Vagina (tissue), 2 donors: ENCODE measurements around the gene RAD51AP1.

Experiments
- CTCF ChIP-seq, 3 experiments: fragments of 450-650 bp in 2 of 3; fragments of 200-600 bp in 1 of 3; sonication (generic) in 1 of 3; IDR thresholded peaks; one replicate each; pipeline ENCODE4 v1.5.1; 2017 to 2019; ENCODE audit warnings: antibody characterized with exemption in 3 of 3, mild to moderate bottlenecking in 2 of 3, moderate library complexity in 2 of 3
- POLR2A ChIP-seq, 2 donors: fragments of 450-650 bp; IDR thresholded peaks; one replicate each; pipeline ENCODE4 v1.6.1; 2017; ENCODE audit warnings: antibody characterized with exemption in 2 of 2, mild to moderate bottlenecking in 2 of 2, moderate library complexity in 2 of 2
- POLR2AphosphoS5 ChIP-seq, 2 donors: sonication (generic); formaldehyde crosslinking; IDR thresholded peaks; one replicate each; pipeline ENCODE4 v1.9.0; 2017; ENCODE audit warnings: antibody characterized with exemption in 2 of 2, mild to moderate bottlenecking in 2 of 2, low read depth in 1 of 2; ENCODE audit not compliant: insufficient read depth in 1 of 2

GRCh38 chr12:4603946-4604345 is 65.3 kb downstream of the RAD51AP1 start:
- TF ChIP-seq CTCF (IDR thresholded peaks at IDR 0.05) (no peak), POLR2A (IDR thresholded peaks at IDR 0.05) (no peak), POLR2AphosphoS5 (IDR thresholded peaks at IDR 0.05; ENCODE audit: insufficient read depth in 1 of 2, low read depth in 1 of 2) (no peak)
